Measurements from ENCODE around the gene SLC35A2. TPM values are rescaled to one million over a fixed set of nuclear protein-coding genes. Genes with fewer than 3 reads are reported as not detected.

Gene SLC35A2
- total RNA-seq, 1 donor from 2014 or later, result 22.6 TPM

DNA sequence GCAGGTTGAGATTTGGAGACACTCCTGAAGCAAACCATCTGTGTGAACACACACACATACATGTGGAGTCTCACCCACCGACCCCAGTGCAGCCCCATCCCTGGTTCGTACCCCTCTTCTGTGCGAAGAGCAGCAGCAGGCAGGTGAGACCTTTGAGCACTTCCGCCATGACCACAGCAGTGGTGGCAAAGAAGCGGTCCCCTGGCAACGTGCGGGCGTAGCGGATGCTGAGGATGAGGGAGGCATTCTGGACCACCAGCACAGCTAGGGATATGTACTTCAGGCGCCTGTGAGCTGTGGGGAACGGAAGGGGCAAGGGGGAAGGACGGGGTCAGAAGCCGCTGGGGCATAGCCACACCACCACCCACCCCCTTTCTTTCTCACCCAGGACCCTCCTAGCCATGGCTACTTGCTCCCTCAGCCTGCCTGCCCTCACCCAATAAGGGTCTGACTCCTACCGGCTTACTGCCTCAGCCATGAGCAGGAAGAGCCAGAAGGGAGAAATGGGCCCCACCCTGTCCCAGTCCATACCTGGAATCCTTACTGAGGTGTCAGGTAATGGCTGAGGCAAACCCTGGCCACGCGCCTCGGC is 1.6 kb downstream of the SLC35A2 start:
- ATAC-seq (no peak), DNase-seq (no peak)
- Histone ChIP-seq H3K27me3 (no peaks in the 10 kb centered on the region), H3K9me3 (no peaks in the 10 kb centered on the region), H3K4me1 (no peaks in the 10 kb centered on the region), H3K27ac (no peak overlapping the region), H3K36me3 (no peaks in the 10 kb centered on the region), H3K4me3 (no peak overlapping the region)
- TF ChIP-seq, protein P1, sequence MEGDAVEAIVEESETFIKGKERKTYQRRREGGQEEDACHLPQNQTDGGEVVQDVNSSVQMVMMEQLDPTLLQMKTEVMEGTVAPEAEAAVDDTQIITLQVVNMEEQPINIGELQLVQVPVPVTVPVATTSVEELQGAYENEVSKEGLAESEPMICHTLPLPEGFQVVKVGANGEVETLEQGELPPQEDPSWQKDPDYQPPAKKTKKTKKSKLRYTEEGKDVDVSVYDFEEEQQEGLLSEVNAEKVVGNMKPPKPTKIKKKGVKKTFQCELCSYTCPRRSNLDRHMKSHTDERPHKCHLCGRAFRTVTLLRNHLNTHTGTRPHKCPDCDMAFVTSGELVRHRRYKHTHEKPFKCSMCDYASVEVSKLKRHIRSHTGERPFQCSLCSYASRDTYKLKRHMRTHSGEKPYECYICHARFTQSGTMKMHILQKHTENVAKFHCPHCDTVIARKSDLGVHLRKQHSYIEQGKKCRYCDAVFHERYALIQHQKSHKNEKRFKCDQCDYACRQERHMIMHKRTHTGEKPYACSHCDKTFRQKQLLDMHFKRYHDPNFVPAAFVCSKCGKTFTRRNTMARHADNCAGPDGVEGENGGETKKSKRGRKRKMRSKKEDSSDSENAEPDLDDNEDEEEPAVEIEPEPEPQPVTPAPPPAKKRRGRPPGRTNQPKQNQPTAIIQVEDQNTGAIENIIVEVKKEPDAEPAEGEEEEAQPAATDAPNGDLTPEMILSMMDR (IDR thresholded peaks at IDR 0.05), result no peak
- intact Hi-C loops (cut with DNase I), result no loop called here

DNA sequence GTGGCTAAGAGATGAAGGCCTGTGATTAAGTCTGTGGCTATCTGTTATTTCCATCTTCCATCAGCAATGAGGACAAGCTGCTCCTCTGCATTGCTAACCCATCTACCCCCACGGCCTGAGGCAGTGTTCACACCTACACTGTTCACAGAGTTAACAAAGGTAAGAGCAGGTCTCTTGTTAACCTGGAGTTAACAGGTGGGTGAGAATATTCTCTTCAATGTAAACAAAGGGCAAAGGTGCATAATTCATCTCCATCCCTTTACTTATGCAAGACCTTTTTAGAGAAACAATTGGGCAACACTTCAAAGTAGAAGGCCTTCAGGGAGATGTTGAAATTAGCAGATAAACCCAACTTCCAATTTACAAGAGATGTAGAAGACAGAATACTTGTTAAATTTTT is 2.8 kb downstream of the SLC35A2 start:
- Histone ChIP-seq H3K27me3 (no peaks in the 10 kb centered on the region), H3K4me3 (no peak overlapping the region), H3K27ac (no peak overlapping the region), H3K36me3 (no peaks in the 10 kb centered on the region), H3K9me3 (no peaks in the 10 kb centered on the region), H3K4me1 (no peaks in the 10 kb centered on the region)
- DNase-seq (no peak), ATAC-seq (no peak)
- TF ChIP-seq, protein P1 (IDR thresholded peaks at IDR 0.05), result no peak
- intact Hi-C loops (cut with DNase I), result no loop called here

DNA sequence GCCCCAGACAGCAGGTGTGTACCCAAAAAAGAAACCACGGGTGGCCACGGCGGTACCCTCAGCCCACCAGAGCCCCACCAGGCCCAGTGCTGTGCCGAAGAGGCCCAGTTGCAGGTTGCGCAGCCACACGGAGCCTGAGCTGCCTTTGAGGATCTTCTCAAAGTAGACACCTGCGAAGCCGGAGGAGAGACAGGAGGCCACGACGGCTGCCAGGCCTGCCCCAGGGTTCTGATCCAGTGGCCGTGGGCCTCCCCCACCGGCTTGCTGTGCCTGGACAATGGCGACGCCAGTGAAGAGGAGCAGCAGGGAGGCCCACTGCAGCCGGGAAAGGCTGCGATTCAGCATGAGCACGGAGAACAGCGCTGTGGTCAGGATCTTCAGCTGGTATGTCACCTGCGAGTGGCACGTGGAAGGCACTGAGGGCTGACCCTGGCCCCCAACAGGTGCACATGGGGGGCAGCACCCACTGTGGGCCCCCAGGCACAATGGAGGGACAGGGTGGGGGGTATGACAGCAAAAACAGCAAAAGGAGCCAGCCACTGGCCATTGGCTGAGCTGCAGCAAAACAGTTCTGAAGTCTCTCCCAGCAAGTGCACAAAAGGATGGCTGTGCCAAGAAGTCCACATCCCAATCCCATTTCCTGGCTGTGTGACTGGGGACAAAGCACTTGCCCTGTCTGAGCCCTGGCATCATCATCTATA is 6.2 kb downstream of the SLC35A2 start:
- Histone ChIP-seq H3K9me3 (no peaks in the 10 kb centered on the region), H3K4me1 (no peaks in the 10 kb centered on the region), H3K27ac (no peak overlapping the region), H3K4me3 (no peak overlapping the region), H3K36me3 (peaks cover 23% of the 10 kb centered on the region), H3K27me3 (no peaks in the 10 kb centered on the region)
- ATAC-seq (no peak), DNase-seq (no peak)
- intact Hi-C loops (cut with DNase I), result no loop called here
- TF ChIP-seq, protein P1 (IDR thresholded peaks at IDR 0.05), result no peak

DNA sequence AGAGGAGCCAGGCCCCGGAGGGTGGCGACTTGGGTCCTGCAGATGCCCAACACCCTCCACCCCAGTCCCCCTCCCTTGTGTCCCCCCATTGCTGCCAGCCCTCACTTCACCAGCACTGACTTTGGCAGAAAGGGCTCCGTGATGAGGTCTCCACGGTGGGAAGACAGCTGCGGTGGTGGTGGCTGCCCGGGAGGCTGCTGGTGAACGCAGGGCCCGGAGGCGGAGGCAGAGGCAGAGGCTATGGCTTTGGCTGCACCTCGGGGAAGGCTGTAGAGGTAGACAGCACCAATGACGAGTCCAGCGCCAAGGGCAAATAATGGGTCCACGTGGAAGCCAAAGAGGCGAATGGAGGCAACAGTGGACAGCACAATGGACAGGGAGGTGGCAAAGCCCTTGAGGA is 6.8 kb downstream of the SLC35A2 start:
- intact Hi-C loops (cut with DNase I), result no loop called here
- peaks cover 23% of the 10 kb centered on the region for H3K36me3 ChIP-seq
- H3K9me3 ChIP-seq, result no peaks in the 10 kb centered on the region
- TF ChIP-seq, protein P1 (IDR thresholded peaks at IDR 0.05), result no peak
- H3K4me1 ChIP-seq, result no peaks in the 10 kb centered on the region
- no peak overlapping the region for H3K27ac ChIP-seq
- DNase-seq, result no peak
- H3K27me3 ChIP-seq, result no peaks in the 10 kb centered on the region
- no peak overlapping the region for H3K4me3 ChIP-seq
- ATAC-seq, result no peak

DNA sequence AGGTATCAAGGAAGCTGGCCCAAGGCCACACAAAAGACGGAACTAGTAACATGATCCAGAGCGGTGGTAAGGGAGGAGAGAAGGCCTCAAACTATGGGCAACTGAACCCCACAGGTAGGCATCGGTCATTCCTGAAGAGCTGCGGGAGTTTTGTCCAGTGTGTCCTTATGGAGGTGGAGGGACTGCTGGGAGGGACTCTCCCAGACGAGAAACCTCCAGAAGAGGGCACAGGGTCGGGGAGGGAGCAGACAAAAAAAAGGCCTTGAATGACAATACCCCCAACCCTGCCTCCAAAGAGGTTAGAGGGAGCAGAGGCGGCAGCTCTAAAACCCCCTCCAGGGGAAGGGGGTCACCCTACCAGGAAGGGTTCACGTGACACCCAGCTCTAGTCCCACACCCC is 7.3 kb downstream of the SLC35A2 start:
- ATAC-seq, result no peak
- Histone ChIP-seq H3K36me3 (peaks cover 23% of the 10 kb centered on the region), H3K4me3 (no peak overlapping the region), H3K27me3 (no peaks in the 10 kb centered on the region), H3K27ac (no peak overlapping the region), H3K9me3 (no peaks in the 10 kb centered on the region), H3K4me1 (no peaks in the 10 kb centered on the region)
- DNase-seq, result no peak
- TF ChIP-seq, protein P1 (IDR thresholded peaks at IDR 0.05), result no peak
- intact Hi-C loops (cut with DNase I), result no loop called here
